Measurements from ENCODE around the gene CABP1. TPM values are rescaled to one million over a fixed set of nuclear protein-coding genes. Genes with fewer than 3 reads are reported as not detected.
A peak's percentile ranks its signal among the peaks of the same experiment; 100 is the strongest.
"Not testable (repeated sequence)": the region's sequence is repeated elsewhere in the genome, so short reads cannot be mapped to it uniquely, and the experiment has no call there.

CABP1 gene
- total RNA-seq, 1 donor from 2014 or later, result 2.3 TPM

DNA sequence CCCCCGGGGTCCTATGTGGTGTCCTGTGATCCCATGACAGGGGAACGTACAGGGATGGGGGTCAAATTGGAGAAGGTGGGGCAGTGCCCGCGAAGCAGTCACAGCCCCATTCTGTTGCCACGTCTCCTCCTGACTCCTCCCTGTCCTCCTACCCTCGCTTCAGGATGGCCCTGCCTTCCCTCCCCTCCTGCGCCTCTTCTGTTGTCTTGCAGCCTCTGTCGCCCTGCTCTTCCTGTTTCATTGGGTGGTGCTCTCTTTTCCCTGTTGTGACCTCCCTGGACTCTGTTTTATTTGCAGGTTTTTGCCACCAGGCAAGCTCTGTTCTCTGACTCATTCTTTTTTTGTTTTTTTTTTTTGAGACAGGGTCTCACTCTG, 18.7 kb downstream of the CABP1 start:
- DNase-seq (ENCODE audit: low spot score), result no peak
- intact Hi-C loops (cut with DNase I), result no loop called here
- ATAC-seq, result no peak

DNA sequence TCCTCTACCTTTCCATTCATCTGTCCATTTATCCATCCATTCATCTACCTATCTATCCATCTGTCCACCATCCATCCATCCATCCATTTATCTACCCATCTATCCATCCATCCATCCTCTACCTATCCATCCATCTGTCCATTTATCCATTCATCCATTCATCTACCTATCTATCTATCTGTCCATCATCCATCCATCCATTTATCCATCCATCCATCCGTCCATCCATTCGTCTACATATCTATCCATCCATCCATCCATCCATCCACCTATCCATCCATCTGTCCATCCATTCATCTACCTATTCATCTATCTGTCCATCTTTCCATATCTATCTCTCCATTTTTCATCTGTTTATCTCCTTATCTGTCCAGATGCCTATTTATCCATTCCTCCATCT, 21.0 kb downstream of the CABP1 start:
- ATAC-seq (no peak), DNase-seq (ENCODE audit: low spot score) (no peak)
- intact Hi-C loops (cut with DNase I), result no loop called here

DNA sequence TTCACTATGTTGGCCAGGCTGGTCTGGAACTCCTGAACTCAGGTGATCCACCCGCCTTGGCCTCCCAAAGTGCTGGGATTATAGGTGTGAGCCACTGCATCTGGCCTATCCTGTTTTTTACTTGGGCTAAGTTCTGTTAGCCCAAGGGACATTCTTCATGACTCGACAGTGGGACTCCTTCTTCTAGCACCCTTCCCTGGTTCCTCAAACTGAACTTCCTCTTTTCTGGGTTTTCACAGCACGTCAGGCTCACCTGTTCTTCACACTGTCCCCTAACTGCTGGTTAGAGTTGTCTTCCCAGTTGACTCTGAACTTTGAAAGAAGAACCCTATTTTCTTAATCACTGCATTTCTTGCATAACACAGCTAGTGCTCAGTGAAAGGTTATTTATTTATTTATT, 22.5 kb downstream of the CABP1 start:
- DNase-seq (ENCODE audit: low spot score) (no peak), ATAC-seq (no peak)
- intact Hi-C loops (cut with DNase I), result no loop called here

DNA sequence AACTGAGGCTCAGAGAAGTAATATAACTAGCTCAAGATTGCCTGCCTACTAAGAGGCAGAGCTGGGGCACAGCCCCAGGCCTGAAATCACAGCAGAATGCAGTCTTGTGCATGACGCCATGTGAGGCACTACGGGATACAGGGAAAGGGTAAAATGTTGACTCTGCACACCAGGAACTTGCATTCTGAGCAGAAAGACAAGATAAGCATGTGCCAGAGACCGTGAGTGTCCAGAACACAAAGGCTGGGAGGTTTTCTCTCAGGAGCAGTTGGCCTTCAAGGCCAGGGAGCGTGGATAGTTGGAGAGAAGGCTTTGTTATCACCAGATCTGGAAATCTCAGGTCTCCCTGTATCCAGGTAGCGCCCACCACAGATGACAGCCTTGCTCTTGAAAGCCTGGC, 23.3 kb downstream of the CABP1 start:
- DNase-seq (ENCODE audit: low spot score) (no peak), ATAC-seq (no peak)
- intact Hi-C loops (cut with DNase I), result no loop called here

DNA sequence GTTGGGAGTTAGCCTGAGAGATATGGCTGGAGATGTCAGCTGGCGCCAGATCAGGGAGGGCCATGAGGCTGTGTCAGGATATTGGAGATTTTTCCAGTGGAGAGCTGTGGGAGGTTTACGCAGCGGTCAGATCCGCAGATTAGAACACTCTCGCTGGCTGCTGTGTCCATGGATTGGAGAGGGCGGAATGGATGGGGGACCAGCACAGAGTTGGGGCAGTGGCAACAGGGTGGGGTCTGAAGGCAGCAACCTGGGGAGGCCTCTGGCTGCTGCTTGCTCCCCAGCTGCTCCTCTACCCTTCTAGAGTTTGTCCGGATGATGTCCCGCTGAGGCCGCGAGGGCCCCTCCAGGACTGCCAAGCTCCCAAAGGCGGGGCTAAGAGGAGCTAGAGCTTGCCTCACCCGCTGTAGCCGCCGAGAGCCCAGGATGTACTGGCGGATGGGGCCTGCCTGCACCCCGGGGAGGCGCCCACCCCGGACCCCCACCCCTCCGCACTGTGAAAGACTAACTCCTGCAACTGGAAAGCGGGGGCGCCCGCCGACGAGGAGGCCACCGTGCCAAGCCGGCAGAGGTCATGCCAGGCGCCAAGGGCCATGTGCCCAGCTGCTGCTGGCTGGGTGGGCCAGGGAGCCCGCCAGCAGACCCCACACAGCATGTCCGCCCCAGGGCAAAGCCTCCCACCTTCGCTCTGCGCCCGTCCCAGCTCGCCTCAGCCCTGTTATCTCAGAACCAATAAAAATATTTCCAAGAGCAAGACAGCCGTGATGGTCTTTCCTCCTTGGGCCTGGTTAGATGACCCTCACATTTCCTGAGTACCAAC, 26.4 kb downstream of the CABP1 start:
- ATAC-seq (peak; percentile 24), DNase-seq (ENCODE audit: low spot score) (no peak)
- intact Hi-C loops (cut with DNase I), result no loop called here

DNA sequence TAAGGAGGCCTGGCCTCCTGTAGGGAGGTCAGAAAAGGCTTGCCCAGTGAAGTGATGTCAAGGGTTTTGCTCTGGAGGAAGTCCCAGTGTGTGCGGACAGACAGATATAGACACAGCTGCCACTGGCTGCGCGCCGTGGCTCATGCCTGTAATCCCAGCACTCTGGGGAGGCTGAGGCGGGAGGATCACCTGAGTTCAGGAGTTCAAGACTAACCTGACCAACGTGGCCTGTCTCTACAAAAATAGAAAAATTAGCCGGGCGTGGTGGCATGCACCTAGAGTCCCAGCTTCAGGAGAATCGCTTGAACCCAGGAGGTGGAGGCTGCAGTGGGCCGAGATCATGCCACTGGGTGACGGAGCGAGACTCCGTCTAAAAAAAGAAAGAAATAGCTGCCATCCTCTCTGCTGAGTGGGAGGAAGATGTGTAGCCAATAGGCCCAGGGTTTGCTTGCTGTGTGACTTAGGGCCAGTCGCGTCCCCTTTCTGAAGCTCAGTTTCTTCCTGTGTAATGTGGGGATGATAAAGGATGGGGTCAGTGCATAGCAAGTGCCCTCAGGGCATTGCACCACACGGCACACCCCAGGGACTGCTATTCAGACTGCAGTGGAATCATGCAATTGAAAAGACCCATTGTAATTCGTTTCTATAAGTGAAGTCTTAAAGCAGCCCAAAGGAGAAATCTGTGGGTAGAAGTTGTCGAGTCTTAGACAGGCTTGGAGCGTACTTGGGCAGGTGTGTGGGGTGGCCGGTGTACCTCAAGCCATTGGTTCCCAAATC, 27.9 kb downstream of the CABP1 start:
- ATAC-seq (no peak), DNase-seq (ENCODE audit: low spot score) (no peak)
- intact Hi-C loops (cut with DNase I), result no loop called here

DNA sequence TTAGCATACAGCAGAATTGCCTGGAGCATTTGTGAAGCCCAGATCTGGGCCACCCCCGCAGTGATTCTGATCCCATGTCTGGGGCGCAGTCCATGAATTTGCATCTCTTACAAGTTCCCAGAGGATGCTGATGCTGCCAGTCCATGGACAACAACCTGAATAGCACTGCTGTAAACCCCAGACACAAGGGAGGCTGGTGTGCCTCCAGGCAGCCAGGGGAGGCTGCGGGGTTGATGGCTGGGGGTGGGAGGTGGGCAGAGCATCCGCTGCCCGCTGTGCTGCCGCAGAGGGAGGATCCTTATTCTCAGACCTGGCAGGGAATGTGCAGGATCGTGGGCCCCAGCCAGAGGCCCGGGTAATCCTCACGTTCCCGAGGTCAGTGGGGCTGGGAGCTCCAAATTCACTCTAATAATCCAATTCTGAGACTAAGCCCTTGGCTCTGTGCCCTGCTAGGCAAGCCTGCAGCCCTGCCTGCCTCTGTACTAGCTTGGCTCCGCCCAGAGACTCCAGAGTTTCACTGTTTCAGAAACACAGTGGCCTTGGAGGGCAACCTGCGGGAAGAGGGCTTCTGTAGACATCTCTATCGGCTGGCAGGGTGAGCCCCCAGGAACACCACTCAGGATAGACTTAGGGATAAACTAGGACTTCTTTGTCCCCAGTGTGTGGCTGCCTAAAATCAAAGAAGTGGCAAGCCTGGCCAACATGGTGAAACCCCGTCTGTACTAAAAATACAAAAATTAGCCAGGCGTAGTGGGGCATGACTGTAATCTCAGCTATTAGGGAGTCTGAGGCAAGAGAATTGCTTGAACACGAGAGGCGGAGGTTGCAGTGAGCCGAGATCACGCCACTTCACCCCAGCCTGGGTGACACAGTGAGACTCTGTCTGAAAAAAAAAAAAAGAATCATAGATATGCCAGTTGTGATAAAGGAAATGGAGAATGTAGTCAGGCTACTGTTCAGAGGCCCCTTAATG, 28.7 kb downstream of the CABP1 start:
- ATAC-seq (peak; percentile 61), DNase-seq (ENCODE audit: low spot score) (no peak)
- intact Hi-C loops (cut with DNase I), result no loop called here

DNA sequence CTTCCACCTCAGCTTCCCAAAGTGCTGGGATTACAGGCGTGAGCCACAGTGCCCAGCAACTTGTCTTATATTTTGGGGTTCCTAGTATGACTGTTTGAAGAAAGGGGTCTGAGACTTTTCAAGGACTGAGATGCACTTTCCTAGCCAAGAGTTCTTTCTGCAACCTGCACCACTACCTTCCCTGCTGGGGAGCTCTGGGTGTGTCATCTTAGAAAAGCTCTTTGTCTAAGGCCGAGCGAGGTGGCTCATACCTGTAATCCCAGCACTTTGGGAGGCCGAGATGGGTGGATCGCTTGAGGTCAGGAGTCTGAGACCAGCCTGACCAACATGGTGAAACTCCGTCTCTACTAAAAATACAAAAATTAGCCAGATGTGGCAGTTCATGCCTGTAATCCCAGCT, 29.8 kb downstream of the CABP1 start:
- ATAC-seq; intact Hi-C loops (cut with DNase I); DNase-seq (ENCODE audit: low spot score): not testable (repeated sequence)

DNA sequence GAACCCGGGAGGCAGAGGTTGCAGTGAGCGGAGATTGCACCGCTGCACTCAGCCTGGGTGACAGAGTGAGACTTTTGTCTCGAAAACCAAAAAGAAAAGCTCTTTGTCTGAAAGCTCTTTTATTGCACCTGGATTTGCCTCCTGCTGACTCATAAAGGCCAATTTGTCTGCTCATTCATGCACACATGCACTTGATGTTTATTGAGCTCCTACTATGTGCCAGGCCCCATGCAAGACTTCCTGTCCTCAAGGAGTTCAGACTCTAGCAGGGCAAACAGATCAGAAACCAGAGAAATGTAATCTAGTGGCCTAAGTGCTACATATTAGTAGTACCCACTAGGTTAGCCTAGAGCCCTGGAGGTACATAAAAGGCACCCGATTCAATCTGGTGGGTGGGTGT, 30.2 kb downstream of the CABP1 start:
- no peak for DNase-seq (ENCODE audit: low spot score)
- ATAC-seq, result no peak
- intact Hi-C loops (cut with DNase I), result no loop called here

DNA sequence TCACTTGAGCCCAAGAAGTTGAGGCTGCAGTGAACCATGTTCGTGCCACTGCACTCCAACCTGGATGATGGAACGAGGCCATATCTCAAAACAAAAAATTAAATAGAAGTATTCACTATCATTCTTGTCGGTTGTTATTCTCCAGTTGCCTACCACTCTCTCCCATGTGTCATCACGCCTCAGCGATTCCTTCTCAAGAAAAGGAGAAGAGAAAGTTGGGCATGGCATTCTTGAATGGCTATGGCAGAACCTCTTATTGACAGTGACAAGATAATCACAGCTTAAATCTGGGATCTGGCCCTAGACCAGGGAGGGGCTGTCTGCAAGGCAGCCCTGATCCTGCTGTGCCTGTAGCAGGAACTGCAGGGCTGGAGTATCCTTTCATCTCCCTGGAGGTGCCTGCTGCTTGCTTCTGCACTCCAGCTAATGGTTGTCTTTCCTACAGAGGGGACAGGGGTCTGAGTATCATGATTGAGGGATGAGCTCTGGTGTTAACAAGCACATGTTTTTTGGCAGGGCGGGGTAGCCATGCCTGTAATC, 33.7 kb downstream of the CABP1 start:
- intact Hi-C loops (cut with DNase I), result no loop called here
- ATAC-seq (no peak), DNase-seq (ENCODE audit: low spot score) (no peak)

DNA sequence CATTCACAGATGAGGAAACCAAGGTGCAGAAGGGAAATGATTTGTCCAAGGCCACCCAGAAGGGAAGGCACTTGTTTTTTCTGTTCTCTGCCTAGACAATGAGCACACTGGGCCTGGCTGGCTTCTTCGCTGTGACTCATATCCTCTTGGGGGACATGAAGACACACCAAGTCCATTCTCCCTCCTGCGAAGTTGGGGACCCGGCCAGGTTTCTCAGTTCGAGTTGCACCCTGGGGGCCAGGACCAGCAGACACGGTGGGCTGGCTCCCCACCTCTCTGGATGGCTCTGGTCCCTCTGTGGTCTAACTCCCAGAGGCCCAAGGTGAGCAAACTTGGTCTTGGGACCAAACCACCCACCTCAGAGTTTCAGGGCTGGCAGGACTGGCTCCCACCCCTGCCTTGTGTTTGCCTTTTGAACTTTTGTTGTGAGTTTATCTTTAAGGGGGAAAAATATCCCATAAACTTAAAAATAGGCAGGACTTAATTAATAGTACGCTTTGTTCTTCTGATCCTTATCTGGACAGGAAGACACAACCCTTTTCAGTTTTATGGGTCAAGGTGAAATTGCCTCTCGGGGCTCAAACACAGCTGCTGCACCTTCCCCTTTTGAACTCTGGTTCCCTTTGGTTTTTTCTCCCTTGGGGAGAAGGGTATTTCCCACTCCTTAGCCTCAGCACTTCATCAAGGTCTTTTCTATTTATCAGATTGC, 37.5 kb downstream of the CABP1 start:
- DNase-seq (ENCODE audit: low spot score), result no peak

DNA sequence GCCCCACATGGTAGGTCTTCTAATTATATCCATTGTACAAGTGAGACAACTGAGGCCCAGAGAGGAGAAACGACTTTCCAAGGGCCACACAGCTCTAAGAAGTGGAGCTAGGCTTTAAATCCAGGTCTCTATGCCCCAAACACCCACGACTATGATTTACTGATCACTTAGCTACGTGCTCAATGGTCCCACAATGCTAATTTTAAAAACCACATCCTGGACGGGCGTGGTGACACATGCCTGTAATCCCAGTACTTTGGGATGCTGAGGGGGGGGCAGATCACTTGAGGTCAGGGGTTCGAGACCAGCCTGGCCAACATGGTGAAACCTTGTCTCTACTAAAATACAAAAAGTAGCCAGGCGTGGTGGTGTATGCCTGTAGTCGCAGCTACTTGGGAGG, 38.1 kb downstream of the CABP1 start:
- DNase-seq (ENCODE audit: low spot score) (no peak), ATAC-seq (no peak)
- intact Hi-C loops (cut with DNase I), result no loop called here

More for the DNA sequence above, 37.5 kb downstream of the CABP1 start:
- ATAC-seq, result no peak
- intact Hi-C loops (cut with DNase I), result no loop called here

DNA sequence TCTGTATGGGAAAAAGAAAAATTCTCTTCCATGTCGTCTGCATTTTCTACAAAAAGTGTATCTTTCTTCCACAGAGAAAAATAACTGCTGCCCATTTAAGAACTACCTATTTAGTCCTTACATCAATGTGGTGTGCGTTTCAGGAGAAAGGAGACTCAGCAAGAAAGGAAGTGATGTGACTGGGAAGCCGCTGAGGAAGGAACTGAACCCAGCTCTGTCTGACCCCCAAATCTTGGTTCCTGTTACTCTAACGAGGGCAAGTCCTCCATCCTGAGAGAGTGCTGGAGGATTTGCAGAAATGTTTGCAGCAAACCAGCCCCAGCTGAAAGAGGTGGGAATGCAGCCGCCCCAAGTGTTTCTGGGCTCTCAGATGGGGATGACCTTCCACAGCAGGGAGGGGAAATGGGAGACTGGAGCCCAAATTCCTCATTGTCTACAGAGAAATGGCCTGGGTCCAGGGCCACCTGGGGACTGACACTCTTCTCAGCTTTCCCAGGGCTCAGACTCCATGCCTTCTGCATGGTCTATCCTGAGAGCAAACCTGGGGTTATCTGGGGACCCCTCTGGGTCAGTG, 39.8 kb downstream of the CABP1 start:
- DNase-seq (ENCODE audit: low spot score) (no peak), ATAC-seq (no peak)
- intact Hi-C loops (cut with DNase I), result no loop called here

DNA sequence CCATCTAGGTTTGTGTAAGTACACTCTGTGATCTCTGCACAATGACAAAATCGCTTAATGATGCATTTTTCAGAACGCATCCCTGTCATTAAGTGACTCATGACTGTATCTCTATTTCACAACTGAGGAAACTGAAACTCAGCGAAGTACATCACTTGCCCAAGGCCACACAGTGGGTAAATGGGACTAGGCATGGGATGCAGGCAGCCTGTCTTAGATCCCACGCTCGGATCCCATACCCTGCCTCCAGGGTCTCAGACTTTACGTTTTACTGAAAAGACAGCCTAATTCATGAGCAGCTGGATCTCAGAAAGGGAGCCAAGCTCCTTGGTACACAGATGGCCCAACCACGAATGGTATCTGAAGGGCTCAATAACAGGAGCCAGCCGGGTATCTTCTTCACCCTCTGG, 44.1 kb downstream of the CABP1 start:
- intact Hi-C loops (cut with DNase I), result no loop called here
- ATAC-seq (no peak), DNase-seq (ENCODE audit: low spot score) (no peak)

DNA sequence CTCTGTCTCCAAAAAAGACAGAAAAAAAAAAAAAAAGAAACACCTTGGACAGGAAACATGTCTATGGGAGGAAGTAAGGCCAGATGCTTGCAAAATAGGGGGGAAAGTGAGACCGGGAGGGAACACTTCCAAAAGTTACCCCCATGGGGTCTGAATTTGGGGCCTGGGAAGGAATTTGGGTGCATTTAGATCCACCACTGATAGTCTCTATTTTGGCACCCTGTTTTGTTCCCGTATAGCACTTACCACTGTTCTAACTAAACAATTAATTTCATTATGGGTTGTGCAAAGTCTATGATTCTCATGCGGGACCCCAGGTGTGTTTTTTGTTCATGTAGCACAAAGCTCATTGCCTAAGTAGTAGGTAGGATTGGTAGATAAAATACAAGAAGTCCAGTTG, 45.1 kb downstream of the CABP1 start:
- no peak for ATAC-seq
- intact Hi-C loops (cut with DNase I), result no loop called here
- DNase-seq (ENCODE audit: low spot score), result no peak

DNA sequence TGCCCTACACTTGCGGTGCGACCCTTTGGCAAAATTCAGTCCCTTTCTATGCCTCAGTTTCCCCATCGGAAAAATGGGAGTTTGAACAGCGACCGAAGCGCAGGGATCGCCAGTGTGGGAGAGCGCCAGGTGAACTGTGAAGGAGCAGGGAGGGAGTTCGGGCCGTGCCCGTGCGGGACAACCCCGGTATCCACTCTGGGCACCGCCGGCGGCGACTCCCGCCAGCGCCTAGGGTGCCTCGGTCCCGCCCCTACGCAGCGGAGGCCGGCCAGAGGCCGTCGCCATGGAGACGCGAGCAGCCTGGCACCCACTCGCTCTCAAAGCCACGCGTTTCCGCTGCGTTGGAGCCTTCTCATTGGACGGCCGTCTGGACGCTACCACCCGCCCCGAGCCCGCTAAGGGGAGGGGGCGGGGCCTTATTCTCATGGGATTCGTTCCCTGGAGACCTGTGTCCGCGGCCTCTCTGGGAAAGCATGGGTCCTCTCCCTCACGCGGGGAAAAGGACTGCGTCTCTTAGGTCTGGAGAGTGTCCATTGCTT, 45.8 kb downstream of the CABP1 start:
- intact Hi-C loops (cut with DNase I), result no loop called here
- DNase-seq (ENCODE audit: low spot score) (peak; percentile 98), ATAC-seq (peak; percentile 97)

DNA sequence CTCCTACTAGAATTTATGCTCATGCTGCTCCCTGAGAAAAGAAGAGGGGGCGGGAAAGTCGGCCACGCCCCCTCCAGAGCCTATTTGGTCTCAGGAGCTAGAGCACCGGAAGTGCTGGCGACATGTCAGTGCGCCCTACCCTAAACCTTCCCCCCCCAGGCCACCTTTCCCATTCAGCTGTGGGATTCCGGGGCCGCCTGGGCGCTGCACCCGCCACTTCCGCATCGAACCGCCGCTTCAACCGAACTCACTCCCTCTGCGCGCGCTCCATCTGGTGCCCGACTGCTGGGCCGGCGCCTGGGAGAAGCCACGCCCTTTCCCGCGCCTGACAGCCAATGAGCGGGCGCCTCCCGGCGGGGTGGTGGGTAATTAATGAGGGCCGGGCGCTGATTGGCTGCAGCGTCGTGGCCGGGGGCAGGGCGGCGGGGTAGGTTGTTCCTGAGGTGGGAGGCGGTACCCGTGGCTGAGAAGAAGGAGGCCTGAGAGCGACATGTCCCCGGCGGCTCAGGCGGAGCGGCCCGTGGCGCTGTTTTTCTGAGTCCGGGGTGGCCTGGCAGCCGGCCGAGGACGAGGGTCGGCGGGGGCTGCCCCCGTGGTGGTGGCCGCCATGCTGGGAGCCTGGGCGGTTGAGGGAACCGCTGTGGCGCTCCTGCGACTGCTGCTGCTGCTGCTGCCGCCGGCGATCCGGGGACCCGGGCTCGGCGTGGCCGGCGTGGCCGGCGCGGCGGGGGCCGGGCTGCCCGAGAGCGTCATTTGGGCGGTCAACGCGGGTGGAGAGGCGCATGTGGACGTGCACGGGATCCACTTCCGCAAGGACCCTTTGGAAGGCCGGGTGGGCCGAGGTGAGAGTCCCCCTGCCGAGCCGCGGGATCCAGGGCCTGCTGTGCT, 46.5 kb downstream of the CABP1 start, which contains the start of gene MLEC:
Gene MLEC (plus strand): TSS at position 460 of the 888 bp plus-strand sequence. CDS start 148 bp downstream, at position 608.
- intact Hi-C loops (cut with DNase I), result no loop called here
- peak; percentile 98 for ATAC-seq

More for the DNA sequence above, 46.5 kb downstream of the CABP1 start, which contains the start of gene MLEC:
- peak; percentile 99 for DNase-seq (ENCODE audit: low spot score)

All from sciatic nerve (tissue), 2 donors.